Heart right ventricle (tissue), 16 donors: ENCODE measurements around the gene NUCB1. TPM values are rescaled to one million over a fixed set of nuclear protein-coding genes. Genes with fewer than 3 reads are reported as not detected.
"Not testable (repeated sequence)": the region's sequence is repeated elsewhere in the genome, so short reads cannot be mapped to it uniquely, and the experiment has no call there.

ENCODE experiments used
- ATAC-seq, 8 donors: fragments of 200-7000 bp; cut with Tn5 transposase; one replicate each; pipeline ENCODE4 v1.9.1; 2020; ENCODE audit warnings: mild to moderate bottlenecking in 8 of 8, moderate library complexity in 8 of 8, moderate number of reproducible peaks in 1 of 8
- DNase-seq, 2 donors: peaks; one replicate each; pipeline ENCODE4 v3.0.0-alpha.2; 2020
- H3K27ac ChIP-seq, 10 donors: fragments of 200-600 bp; sonication (generic) in 2 of 10; one replicate each; pipeline versions ENCODE4 v1.5.0 to v1.8.0; 2020 to 2022; ENCODE audit warnings: mild to moderate bottlenecking in 3 of 10
- H3K27me3 ChIP-seq, 7 donors: fragments of 200-600 bp; one replicate each; pipeline ENCODE4 v1.8.0; 2021 to 2022; ENCODE audit warnings: mild to moderate bottlenecking in 2 of 7
- H3K36me3 ChIP-seq, 9 donors: fragments of 200-600 bp; sonication (generic) in 1 of 9; one replicate each; pipeline versions ENCODE4 v1.5.0 to v1.8.0; 2020 to 2022; ENCODE audit warnings: mild to moderate bottlenecking in 2 of 9
- H3K4me1 ChIP-seq, 9 donors: fragments of 200-600 bp; sonication (generic) in 1 of 9; one replicate each; pipeline versions ENCODE4 v1.5.0 to v1.8.0; 2020 to 2022; ENCODE audit warnings: mild to moderate bottlenecking in 4 of 9
- H3K4me3 ChIP-seq, 10 donors: fragments of 200-600 bp; sonication (generic) in 2 of 10; one replicate each; pipeline versions ENCODE4 v1.5.0 to v1.8.0; 2020 to 2022; ENCODE audit warnings: mild to moderate bottlenecking in 7 of 10, moderate library complexity in 2 of 10
- H3K9me3 ChIP-seq, 11 donors: fragments of 200-600 bp in 10 of 11; sonication (generic) in 2 of 11; one replicate each; pipeline versions ENCODE4 v1.5.0 to v1.8.0; 2013 to 2022; ENCODE audit warnings: mild to moderate bottlenecking in 2 of 11, control low read depth in 1 of 11, moderate library complexity in 1 of 11
- CTCF ChIP-seq, 9 donors: fragments of 200-600 bp; sonication (generic) in 2 of 9; IDR thresholded peaks; one replicate each; pipeline versions ENCODE4 v1.5.0 to v1.8.0; 2021 to 2022; ENCODE audit warnings: antibody characterized with exemption in 9 of 9, mild to moderate bottlenecking in 5 of 9, moderate library complexity in 1 of 9
- WGBS, 2 donors: extraction: QIAGEN DNeasy Blood & Tissue Kit; methylation state at CpG; one replicate each; pipeline ENCODE4 v1.1.7; 2013; ENCODE audit warnings: inconsistent platforms in 1 of 2; 5-methylcytosine and 5-hydroxymethylcytosine counted together
- intact Hi-C, 10 donors: fragments of 100-400 bp; cut with DNase I; formaldehyde crosslinking; loops; one replicate each; pipeline versions ENCODE4 v1.11.1 to v1.14.2; 2022
- polyA plus RNA-seq, 2 donors: library from polyadenylated mRNA; stranded (reverse); fragments of 200-250 nt; gene quantifications; one replicate each; pipeline ENCODE4 v1.2.3, GENCODE V29; 2013
- total RNA-seq, 10 donors: library from RNA; stranded (reverse); fragmentation: NEBNext Ultra II Directional in 3 of 10; extraction: Animal tissue kit (Norgen Biotek cat#: 25700) in 3 of 10; gene quantifications; one replicate each; pipeline versions ENCODE4 v1.2.1 to v1.2.4, GENCODE V29; 2021 to 2023
- donor health status: Arrhythmogenic right ventricular cardiomyopathy.
- donor health status: ischemic (EF 13 %, LVEDD 7.1; RV severe dilation, severe dysfunction).
- donor health status: healthy with polysubstance abuse.
- donor health status: DM: no; HTN: yes; CAD: no.
- donor health status: DM: no; HTN: no; CAD: no.
- donor health status: ischemic (EF 25% LVEDD 6.9; RV normal size, moderate dysfunction).
- donor health status: ischemic (EF 25% LVEDD 5.7; RV mildly dilated, moderate dysfunction).
- donor health status: healthy.
- donor health status: DM: yes; HTN: yes; CAD: no.
- donor health status: Ischemic cardiomyopathy.
- donor health status: ischemic (EF 35%, LVEDD 5.7; RV mildly dilated, moderate dysfunction).
- donor health status: nonischemic (EF 11% LVEDD 7.7; RV severe dilation, severe dysfunction).
- donor health status: DM: yes; HTN: yes; CAD: no.
- donor health status: PGD.
- donor health status: ischemic (EF 29% LVEDD 5.4; RV normal size, mild dysfunction).
- donor health status: nonischemic (EF 23%, LVEDD 6.1; RV moderate dilation, normal function).

NUCB1 gene
- total and polyA plus RNA-seq, 12 donors: 170 to 452 (median 304) TPM

DNA sequence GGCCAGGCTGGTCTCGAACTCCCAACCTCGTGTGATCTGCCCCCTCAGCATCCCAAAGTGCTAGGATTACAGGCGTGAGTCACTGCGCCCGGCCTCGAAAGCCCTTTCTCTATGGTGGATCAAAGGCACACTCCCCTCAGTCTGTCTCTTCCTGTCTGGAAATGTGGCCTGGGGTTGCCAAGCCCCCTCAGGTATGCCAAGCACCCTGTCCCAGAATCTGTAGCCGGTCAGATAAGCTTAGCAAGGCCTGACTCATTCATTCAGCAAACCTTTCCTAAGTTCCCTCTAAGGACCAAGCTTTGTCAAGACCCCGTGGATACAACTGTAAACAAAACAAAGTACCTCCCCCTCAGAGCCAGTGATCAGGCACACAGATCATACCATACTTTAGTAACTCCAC, 14.1 kb downstream of the NUCB1 start:
- WGBS, 2 donors: 88 to 95% methylated on average over 8 of the region's 8 CpGs
- Histone ChIP-seq H3K27me3 (no peaks in the 10 kb centered on the region), H3K9me3 (no peaks in the 10 kb centered on the region), H3K27ac (no peak overlapping the region), H3K4me3 (no peak overlapping the region), H3K36me3 (peaks cover 3 to 100% (median 72%) of the 10 kb centered on the region in 9 donors), H3K4me1 (peaks cover 0 to 14% (median 6%) of the 10 kb centered on the region in 9 donors)
- intact Hi-C loops: no loop called here
- ATAC-seq (no peak), DNase-seq (no peak)
- TF ChIP-seq CTCF (IDR thresholded peaks at IDR 0.05): no peak

DNA sequence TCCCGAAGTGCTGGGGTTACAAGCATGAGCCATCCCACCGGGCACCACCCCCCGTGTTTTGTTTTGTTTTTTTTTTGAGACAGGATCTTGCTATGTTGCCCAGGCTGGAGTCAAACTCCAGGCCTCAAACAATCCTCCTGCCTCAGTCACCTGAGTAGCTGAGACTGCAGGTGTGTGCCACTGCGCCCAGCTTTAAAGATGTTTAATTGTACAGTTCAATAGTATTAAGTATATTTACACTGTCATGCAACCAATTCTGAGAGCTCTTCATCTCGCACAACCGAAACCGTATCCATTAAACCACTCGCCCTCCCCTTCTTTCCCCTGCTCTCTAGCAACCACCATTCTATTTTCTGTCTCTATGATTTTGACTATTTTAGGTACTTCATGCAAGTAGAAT, 15.6 kb downstream of the NUCB1 start:
- no peak overlapping the region for H3K4me3 ChIP-seq
- ATAC-seq (no peak), DNase-seq (no peak)
- no peak overlapping the region for H3K27ac ChIP-seq
- 87 to 88% methylated on average over 8 of the region's 8 CpGs for WGBS, 2 donors
- no peaks in the 10 kb centered on the region for H3K9me3 ChIP-seq
- TF ChIP-seq CTCF (IDR thresholded peaks at IDR 0.05): no peak
- peaks cover 0 to 100% (median 64%) of the 10 kb centered on the region in 9 donors for H3K36me3 ChIP-seq
- intact Hi-C loops: no loop called here
- H3K27me3 ChIP-seq: no peaks in the 10 kb centered on the region
- H3K4me1 ChIP-seq: peaks cover 0 to under 1% (median 0%) of the 10 kb centered on the region in 9 donors

DNA sequence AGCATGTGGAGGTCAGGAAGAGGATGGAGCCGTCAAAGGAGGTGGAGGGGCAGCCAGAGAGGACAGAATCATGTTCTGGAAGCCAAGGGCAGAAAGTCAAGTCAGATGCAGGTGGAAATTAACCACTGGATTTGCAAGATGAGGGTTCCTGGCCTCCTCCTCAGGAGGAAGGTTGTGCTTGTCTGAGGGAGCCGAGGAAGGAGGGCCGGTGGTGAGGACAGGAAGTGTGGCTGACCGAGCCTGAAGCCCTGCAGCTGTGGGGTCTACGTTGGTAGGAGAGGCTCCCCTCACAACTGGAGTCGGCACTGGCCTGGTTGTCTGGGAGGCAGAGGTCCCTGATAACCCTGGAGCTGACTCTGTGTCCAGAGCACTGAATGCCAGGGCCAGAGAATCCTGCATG, 18.0 kb downstream of the NUCB1 start:
- ATAC-seq: no peak
- Histone ChIP-seq H3K36me3 (peaks cover 0 to 99% (median 54%) of the 10 kb centered on the region in 9 donors), H3K9me3 (no peaks in the 10 kb centered on the region), H3K27ac (no peak overlapping the region), H3K27me3 (no peaks in the 10 kb centered on the region), H3K4me3 (no peak overlapping the region), H3K4me1 (no peaks in the 10 kb centered on the region)
- intact Hi-C loops: no loop called here
- DNase-seq: no peak
- WGBS, 2 donors: 74 to 76% methylated on average over 6 of the region's 6 CpGs
- no peak for TF ChIP-seq CTCF (IDR thresholded peaks at IDR 0.05)

DNA sequence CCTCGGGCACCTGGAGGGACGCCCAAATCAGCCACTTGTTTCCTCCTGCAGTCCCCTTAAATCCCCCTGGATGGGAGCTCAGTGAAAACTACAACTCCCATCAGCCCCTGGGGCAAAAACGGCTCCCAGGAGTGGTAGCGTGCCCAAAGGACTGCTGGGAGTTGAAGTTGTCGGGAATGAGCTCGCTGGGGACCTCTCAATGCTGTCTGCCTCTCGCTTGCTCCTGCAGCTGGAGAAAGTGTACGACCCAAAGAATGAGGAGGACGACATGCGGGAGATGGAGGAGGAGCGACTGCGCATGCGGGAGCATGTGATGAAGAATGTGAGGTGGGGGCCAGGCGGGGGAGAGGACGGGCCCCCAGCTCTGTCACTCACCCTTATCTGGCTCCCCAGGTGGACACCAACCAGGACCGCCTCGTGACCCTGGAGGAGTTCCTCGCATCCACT, 18.7 kb downstream of the NUCB1 start:
- no peak overlapping the region for H3K27ac ChIP-seq
- no peak for DNase-seq
- 82 to 86% methylated on average over 18 of the region's 18 CpGs for WGBS, 2 donors
- TF ChIP-seq CTCF (IDR thresholded peaks at IDR 0.05): no peak
- no peaks in the 10 kb centered on the region for H3K9me3 ChIP-seq
- H3K27me3 ChIP-seq: no peaks in the 10 kb centered on the region
- H3K4me1 ChIP-seq: no peaks in the 10 kb centered on the region
- no peak overlapping the region for H3K4me3 ChIP-seq
- H3K36me3 ChIP-seq: peaks cover 0 to 99% (median 50%) of the 10 kb centered on the region in 9 donors
- peak in 4 of 8 donors; percentile 27 to 61 (median 36) for ATAC-seq
- intact Hi-C loops: no loop called here

GRCh38 chr19:48919271-48919670, 19.2 kb downstream of the NUCB1 start:
- intact Hi-C loops, H3K4me1 ChIP-seq, ATAC-seq, H3K27ac ChIP-seq, H3K9me3 ChIP-seq, DNase-seq, H3K27me3 ChIP-seq, H3K4me3 ChIP-seq: not testable (repeated sequence)
- peaks cover 0 to 96% (median 46%) of the 10 kb centered on the region in 9 donors for H3K36me3 ChIP-seq
- WGBS, 2 donors: 93 to 98% methylated on average over 8 of the region's 8 CpGs
